Calu3 (cell line): ENCODE measurements around the gene HGS. TPM values are rescaled to one million over a fixed set of nuclear protein-coding genes. Genes with fewer than 3 reads are reported as not detected.

Experiments used
- BruUV-seq: library from RNA; stranded (reverse); fragments of 400-500 nt; replicated peaks from 2 replicates; lab custom pipeline; 2021; lab: Mats Ljungman, UMichigan
- CTCF ChIA-PET: fragments of 300-600 bp; sonication (Branson Sonifier 250); formaldehyde crosslinking; loops from one replicate; lab custom pipeline; 2022; ENCODE audit warnings: antibody characterized with exemption; lab: Charles Lee
- DNase-seq: peaks from one replicate; pipeline ENCODE4 v3.0.0; 2022
- H3K27ac Mint-ChIP-seq: one replicate; pipeline ENCODE4 v1.8.0; 2022; ENCODE audit warnings: mixed read lengths; ENCODE audit not compliant: unreplicated experiment
- H3K27me3 Mint-ChIP-seq: one replicate; pipeline ENCODE4 v1.8.0; 2022; ENCODE audit warnings: mixed read lengths; ENCODE audit not compliant: unreplicated experiment
- H3K36me3 Mint-ChIP-seq: one replicate; pipeline ENCODE4 v1.8.0; 2022; ENCODE audit warnings: mild to moderate bottlenecking, moderate library complexity, mixed read lengths; ENCODE audit not compliant: insufficient read depth, unreplicated experiment
- H3K4me1 Mint-ChIP-seq: one replicate; pipeline ENCODE4 v1.8.0; 2022; ENCODE audit warnings: mild to moderate bottlenecking, low read depth, mixed read lengths; ENCODE audit not compliant: unreplicated experiment
- H3K4me3 Mint-ChIP-seq: one replicate; pipeline ENCODE4 v1.8.0; 2022; ENCODE audit warnings: mild to moderate bottlenecking, low read depth, moderate library complexity, mixed read lengths; ENCODE audit not compliant: unreplicated experiment
- H3K9me3 Mint-ChIP-seq: one replicate; pipeline ENCODE4 v1.8.0; 2022; ENCODE audit warnings: low read depth, mixed read lengths; ENCODE audit not compliant: unreplicated experiment
- intact Hi-C: fragments of 100-400 bp; cut with micrococcal nuclease; formaldehyde crosslinking; loops from one replicate; pipeline ENCODE4 v1.10.0; 2022; ENCODE audit not compliant: unreplicated experiment
- total RNA-seq: library from RNA; stranded (reverse); gene quantifications from 2 replicates; pipeline ENCODE4 v1.2.3, GENCODE V29; 2022
- TF ChIP-seq, protein P1 (sequence below): fragments of 200-600 bp; IDR thresholded peaks from one replicate; pipeline ENCODE4 v1.8.0; 2022; ENCODE audit warnings: antibody characterized with exemption; ENCODE audit not compliant: unreplicated experiment

The HGS gene
- total RNA-seq, 1 experiment from 2014 or later: 160 TPM

- H3K36me3 Mint-ChIP-seq: peaks cover 66% of the 10 kb centered on the region
- no peaks in the 10 kb centered on the region for H3K9me3 Mint-ChIP-seq
- BruUV-seq: no TSS peak
- H3K27me3 Mint-ChIP-seq: no peaks in the 10 kb centered on the region
- CTCF ChIA-PET: interaction anchor here (0.6 kb wide), 2 partner anchors 103 to 184 kb away, joined by 3 read pairs; no protein-coding TSS in a partner anchor
- DNase-seq: peak; percentile 92
- TF ChIP-seq, protein P1, sequence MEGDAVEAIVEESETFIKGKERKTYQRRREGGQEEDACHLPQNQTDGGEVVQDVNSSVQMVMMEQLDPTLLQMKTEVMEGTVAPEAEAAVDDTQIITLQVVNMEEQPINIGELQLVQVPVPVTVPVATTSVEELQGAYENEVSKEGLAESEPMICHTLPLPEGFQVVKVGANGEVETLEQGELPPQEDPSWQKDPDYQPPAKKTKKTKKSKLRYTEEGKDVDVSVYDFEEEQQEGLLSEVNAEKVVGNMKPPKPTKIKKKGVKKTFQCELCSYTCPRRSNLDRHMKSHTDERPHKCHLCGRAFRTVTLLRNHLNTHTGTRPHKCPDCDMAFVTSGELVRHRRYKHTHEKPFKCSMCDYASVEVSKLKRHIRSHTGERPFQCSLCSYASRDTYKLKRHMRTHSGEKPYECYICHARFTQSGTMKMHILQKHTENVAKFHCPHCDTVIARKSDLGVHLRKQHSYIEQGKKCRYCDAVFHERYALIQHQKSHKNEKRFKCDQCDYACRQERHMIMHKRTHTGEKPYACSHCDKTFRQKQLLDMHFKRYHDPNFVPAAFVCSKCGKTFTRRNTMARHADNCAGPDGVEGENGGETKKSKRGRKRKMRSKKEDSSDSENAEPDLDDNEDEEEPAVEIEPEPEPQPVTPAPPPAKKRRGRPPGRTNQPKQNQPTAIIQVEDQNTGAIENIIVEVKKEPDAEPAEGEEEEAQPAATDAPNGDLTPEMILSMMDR: no peak
- intact Hi-C loops: no loop called here
- peak within 1 kb of the TSS; percentile 92 for H3K4me3 Mint-ChIP-seq
- H3K4me1 Mint-ChIP-seq: peaks cover 12% of the 10 kb centered on the region
- peak within 1 kb of the TSS; percentile 85 for H3K27ac Mint-ChIP-seq
Observed at GRCh38 chr17:81711814-81712467, 28.1 kb downstream of the HGS start, which contains the start of gene SLC25A10. Gene SLC25A10, plus strand, starts transcription at chr17:81712284. Its CDS starts 143 bp downstream, at chr17:81712427.

DNA sequence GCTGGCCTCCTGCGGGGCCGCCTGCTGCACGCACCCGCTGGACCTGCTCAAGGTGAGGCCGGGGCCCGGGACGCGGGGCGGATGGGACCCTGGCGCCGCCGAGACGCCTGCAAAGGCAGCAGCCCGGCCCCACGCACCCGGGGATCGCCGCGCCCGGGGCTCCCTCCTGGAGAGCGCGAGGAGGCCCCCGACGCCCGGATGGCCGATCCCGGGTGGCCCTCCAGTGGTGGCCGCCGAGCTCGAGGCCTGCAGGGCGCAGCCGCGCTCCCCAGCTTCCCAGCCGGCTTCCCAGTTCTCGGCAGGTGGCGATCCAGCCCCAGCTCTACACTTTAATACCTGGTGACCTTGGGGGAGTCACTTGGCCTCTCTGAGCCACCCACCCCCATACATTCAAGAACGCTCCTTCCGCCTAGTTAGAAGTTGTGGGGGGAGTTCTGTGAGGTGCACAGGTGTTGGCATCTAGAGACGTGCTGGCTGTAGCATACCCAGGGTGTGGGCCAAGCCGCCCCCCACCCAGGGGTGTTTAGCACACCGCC lies 28.7 kb downstream of the HGS start:
- Mint-ChIP-seq H3K4me1 (peaks cover 12% of the 10 kb centered on the region), H3K36me3 (peaks cover 63% of the 10 kb centered on the region), H3K27me3 (no peaks in the 10 kb centered on the region), H3K9me3 (no peaks in the 10 kb centered on the region), H3K27ac (peak overlapping the region; percentile 85), H3K4me3 (peak overlapping the region; percentile 92)
- BruUV-seq: no TSS peak
- TF ChIP-seq, protein P1: no peak
- CTCF ChIA-PET: interaction anchor here (0.6 kb wide), 1 partner anchor 103 kb away, joined by 3 read pairs; no protein-coding TSS in a partner anchor
- peak; percentile 71 for DNase-seq
- intact Hi-C loops: no loop called here

DNA sequence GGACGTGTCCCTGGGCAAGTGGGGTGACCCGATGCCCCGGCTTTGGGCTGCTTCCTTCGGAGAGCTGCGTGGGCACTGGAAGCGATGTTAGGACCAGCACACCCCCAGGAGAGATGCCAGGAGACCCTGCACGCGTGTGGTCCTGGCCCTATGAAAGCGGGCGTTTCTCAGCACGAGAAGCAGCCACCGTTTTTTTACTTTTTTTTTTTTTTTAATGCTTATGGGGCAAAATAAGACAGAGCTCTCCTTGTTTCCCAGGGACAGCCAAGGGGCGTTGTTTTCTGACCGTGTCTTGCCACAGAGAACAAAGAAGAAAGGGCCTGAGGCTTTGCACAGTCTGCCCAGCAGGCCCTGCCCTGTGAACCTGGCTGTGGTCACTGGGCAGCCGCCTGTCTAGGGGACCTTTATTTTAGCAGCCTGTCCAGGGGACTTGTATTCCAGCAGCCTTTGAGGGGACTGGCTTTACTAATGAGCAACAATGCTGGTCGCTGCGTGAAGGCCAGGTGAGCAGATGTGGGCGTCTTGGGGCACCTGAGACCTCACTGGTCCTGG lies 29.3 kb downstream of the HGS start:
- H3K4me1 Mint-ChIP-seq: peaks cover 12% of the 10 kb centered on the region
- CTCF ChIA-PET: interaction anchor here (0.6 to 0.7 kb wide), 2 partner anchors 136 to 347 kb away, joined by 3 to 4 read pairs; no protein-coding TSS in a partner anchor
- TF ChIP-seq, protein P1: no peak
- BruUV-seq: TSS peak; percentile 18
- intact Hi-C loops: no loop called here
- peak overlapping the region; percentile 92 for H3K4me3 Mint-ChIP-seq
- DNase-seq: peak; percentile 54
- H3K36me3 Mint-ChIP-seq: peaks cover 62% of the 10 kb centered on the region
- H3K27ac Mint-ChIP-seq: peak overlapping the region; percentile 85
- no peaks in the 10 kb centered on the region for H3K27me3 Mint-ChIP-seq
- no peaks in the 10 kb centered on the region for H3K9me3 Mint-ChIP-seq

GRCh38 chr17:81713556-81714411 lies 30.0 kb downstream of the HGS start:
- Mint-ChIP-seq H3K9me3 (no peaks in the 10 kb centered on the region), H3K36me3 (peaks cover 64% of the 10 kb centered on the region), H3K4me1 (peaks cover 12% of the 10 kb centered on the region), H3K4me3 (peak overlapping the region; percentile 92), H3K27ac (peak overlapping the region; percentile 85), H3K27me3 (no peaks in the 10 kb centered on the region)
- intact Hi-C loops: no loop called here
- CTCF ChIA-PET: interaction anchor here (0.6 to 1.1 kb wide), 3 partner anchors 108 to 348 kb away, joined by 3 to 4 read pairs (median 3); no protein-coding TSS in a partner anchor
- TF ChIP-seq, protein P1: no peak
- peak; percentile 38 for DNase-seq
- BruUV-seq: no TSS peak
